Ishikawa (cell line): Measurements from ENCODE around the gene SUSD6.

ENCODE experiments used
- CEBPB ChIP-seq: IDR thresholded peaks from 2 replicates; pipeline ENCODE4 v1.6.1; 2012
- CREB1 ChIP-seq: IDR thresholded peaks from 2 replicates; pipeline ENCODE4 v1.6.1; 2012; ENCODE audit warnings: low read depth
- EGR1 ChIP-seq: IDR thresholded peaks from 2 replicates; pipeline ENCODE4 v1.6.1; 2012
- EP300 ChIP-seq: IDR thresholded peaks from 2 replicates; pipeline ENCODE4 v1.6.1; 2012; ENCODE audit warnings: borderline replicate concordance
- FOXM1 ChIP-seq: IDR thresholded peaks from 2 replicates; pipeline ENCODE4 v1.6.1; 2012; ENCODE audit warnings: low read depth, borderline replicate concordance
- NFIC ChIP-seq: IDR thresholded peaks from 2 replicates; pipeline ENCODE4 v1.6.1; 2012
- RAD21 ChIP-seq: IDR thresholded peaks from 2 replicates; pipeline ENCODE4 v1.6.1; 2012; ENCODE audit warnings: low read depth
- TAF1 ChIP-seq: IDR thresholded peaks from 2 replicates; pipeline ENCODE4 v1.6.1; 2012; ENCODE audit warnings: low read depth, mild to moderate bottlenecking
- TCF12 ChIP-seq: IDR thresholded peaks from 2 replicates; pipeline ENCODE4 v1.6.1; 2012; ENCODE audit warnings: low read depth
- TEAD4 ChIP-seq: IDR thresholded peaks from 2 replicates; pipeline ENCODE4 v1.6.1; 2012
- YY1 ChIP-seq: IDR thresholded peaks from 2 replicates; pipeline ENCODE4 v1.6.1; 2012; ENCODE audit warnings: low read depth
- TF ChIP-seq, protein P1 (sequence below): IDR thresholded peaks from 2 replicates; pipeline ENCODE4 v1.6.1; 2012
- TF ChIP-seq, protein P2 (sequence below): IDR thresholded peaks from 2 replicates; pipeline ENCODE4 v1.6.1; 2012; ENCODE audit warnings: low read depth, mild to moderate bottlenecking

DNA sequence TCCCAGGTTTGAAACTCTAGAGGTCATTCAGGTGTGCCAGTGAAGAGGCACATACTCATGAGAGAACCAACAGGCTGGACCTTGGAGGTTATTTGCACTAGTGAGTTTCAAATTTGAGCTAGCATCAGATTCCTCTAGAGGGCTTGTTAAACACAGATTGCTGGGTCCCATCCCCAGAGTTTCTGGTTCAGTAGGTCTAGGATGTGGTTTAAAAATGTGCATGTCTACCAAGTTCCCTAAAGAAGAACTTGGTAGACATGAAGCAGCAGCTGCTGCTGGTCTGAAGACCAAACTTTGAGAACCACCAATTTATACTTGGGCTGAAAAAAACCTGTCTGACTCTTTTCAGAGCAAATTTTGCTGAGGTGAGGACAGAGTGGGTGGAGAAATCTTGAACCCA is 61.7 kb downstream of the SUSD6 start:
- no peak for TF ChIP-seq TAF1
- TF ChIP-seq, protein P1, sequence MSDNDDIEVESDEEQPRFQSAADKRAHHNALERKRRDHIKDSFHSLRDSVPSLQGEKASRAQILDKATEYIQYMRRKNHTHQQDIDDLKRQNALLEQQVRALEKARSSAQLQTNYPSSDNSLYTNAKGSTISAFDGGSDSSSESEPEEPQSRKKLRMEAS = no peak
- no peak for TF ChIP-seq RAD21
- TF ChIP-seq, protein P2, sequence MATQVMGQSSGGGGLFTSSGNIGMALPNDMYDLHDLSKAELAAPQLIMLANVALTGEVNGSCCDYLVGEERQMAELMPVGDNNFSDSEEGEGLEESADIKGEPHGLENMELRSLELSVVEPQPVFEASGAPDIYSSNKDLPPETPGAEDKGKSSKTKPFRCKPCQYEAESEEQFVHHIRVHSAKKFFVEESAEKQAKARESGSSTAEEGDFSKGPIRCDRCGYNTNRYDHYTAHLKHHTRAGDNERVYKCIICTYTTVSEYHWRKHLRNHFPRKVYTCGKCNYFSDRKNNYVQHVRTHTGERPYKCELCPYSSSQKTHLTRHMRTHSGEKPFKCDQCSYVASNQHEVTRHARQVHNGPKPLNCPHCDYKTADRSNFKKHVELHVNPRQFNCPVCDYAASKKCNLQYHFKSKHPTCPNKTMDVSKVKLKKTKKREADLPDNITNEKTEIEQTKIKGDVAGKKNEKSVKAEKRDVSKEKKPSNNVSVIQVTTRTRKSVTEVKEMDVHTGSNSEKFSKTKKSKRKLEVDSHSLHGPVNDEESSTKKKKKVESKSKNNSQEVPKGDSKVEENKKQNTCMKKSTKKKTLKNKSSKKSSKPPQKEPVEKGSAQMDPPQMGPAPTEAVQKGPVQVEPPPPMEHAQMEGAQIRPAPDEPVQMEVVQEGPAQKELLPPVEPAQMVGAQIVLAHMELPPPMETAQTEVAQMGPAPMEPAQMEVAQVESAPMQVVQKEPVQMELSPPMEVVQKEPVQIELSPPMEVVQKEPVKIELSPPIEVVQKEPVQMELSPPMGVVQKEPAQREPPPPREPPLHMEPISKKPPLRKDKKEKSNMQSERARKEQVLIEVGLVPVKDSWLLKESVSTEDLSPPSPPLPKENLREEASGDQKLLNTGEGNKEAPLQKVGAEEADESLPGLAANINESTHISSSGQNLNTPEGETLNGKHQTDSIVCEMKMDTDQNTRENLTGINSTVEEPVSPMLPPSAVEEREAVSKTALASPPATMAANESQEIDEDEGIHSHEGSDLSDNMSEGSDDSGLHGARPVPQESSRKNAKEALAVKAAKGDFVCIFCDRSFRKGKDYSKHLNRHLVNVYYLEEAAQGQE = no peak
- TF ChIP-seq EP300 = no peak
- TF ChIP-seq CEBPB = no peak
- TF ChIP-seq YY1 = no peak
- no peak for TF ChIP-seq CREB1
- no peak for TF ChIP-seq TCF12
- TF ChIP-seq FOXM1 = no peak
- no peak for TF ChIP-seq NFIC
- no peak for TF ChIP-seq EGR1
- TF ChIP-seq TEAD4 = no peak
